Kidney (tissue), 14 donors: ENCODE measurements around the gene MMAB. TPM values are rescaled to one million over a fixed set of nuclear protein-coding genes. Genes with fewer than 3 reads are reported as not detected.

Experiments
- DNase-seq, 5 donors: peaks; one replicate each; pipeline ENCODE4 v3.0.0-alpha.2; 2013 to 2020
- FAIRE-seq: peaks from 2 replicates; lab custom pipeline; 2012; peaks lifted over from hg19 to GRCh38; lab: Jason Lieb, UNC
- H3K27ac ChIP-seq, 2 donors: one replicate each; pipeline ENCODE4 v1.7.0; 2013; ENCODE audit warnings: low read depth in 2 of 2, low read length in 2 of 2, inconsistent platforms in 1 of 2
- H3K27me3 ChIP-seq: one replicate; pipeline ENCODE4 v1.7.1; 2013; ENCODE audit warnings: low read length, inconsistent platforms; ENCODE audit not compliant: control insufficient read depth, insufficient read depth
- H3K36me3 ChIP-seq, 3 donors: one replicate each; pipeline versions ENCODE4 v1.7.0 to v1.7.1; 2013; ENCODE audit warnings: low read length in 3 of 3, control low read depth in 1 of 3, inconsistent platforms in 1 of 3; ENCODE audit not compliant: insufficient read depth in 3 of 3, control insufficient read depth in 2 of 3
- H3K4me1 ChIP-seq, 3 donors: one replicate each; pipeline versions ENCODE4 v1.7.0 to v1.7.1; 2013; ENCODE audit warnings: low read length in 3 of 3, inconsistent platforms in 1 of 3, low read depth in 1 of 3; ENCODE audit not compliant: control insufficient read depth in 2 of 3, insufficient read depth in 2 of 3
- H3K4me3 ChIP-seq, 3 donors: one replicate each; pipeline versions ENCODE4 v1.7.0 to v1.8.1; 2013; ENCODE audit warnings: low read length in 3 of 3, control low read depth in 1 of 3, inconsistent platforms in 1 of 3
- H3K9ac ChIP-seq, 3 donors: one replicate each; pipeline versions ENCODE4 v1.7.0 to v1.7.1; 2013; ENCODE audit warnings: low read length in 3 of 3, control low read depth in 1 of 3, inconsistent platforms in 1 of 3
- H3K9me3 ChIP-seq, 3 donors: one replicate each; pipeline versions ENCODE4 v1.7.0 to v1.7.1; 2013; ENCODE audit warnings: low read length in 3 of 3, control low read depth in 1 of 3, inconsistent platforms in 1 of 3; ENCODE audit not compliant: control insufficient read depth in 2 of 3, insufficient read depth in 1 of 3
- CTCF ChIP-seq: IDR thresholded peaks from 3 replicates; pipeline ENCODE4 v1.5.1; 2012; ENCODE audit warnings: mild to moderate bottlenecking, moderate library complexity, borderline replicate concordance; ENCODE audit not compliant: insufficient read depth; ENCODE audit errors: extremely low read depth
- intact Hi-C: fragments of 100-400 bp; cut with DNase I; formaldehyde crosslinking; loops from one replicate; pipeline ENCODE4 v1.11.1; 2022
- polyA plus RNA-seq: library from polyadenylated mRNA; stranded (reverse); fragments of 350-450 nt; fragmentation: Illumina TruSeq; extraction: RNeasy Lipid Tissue Mini Kit (QIAGEN cat#74804); gene quantifications from one replicate; pipeline ENCODE4 v1.2.3, GENCODE V29; 2014; ENCODE audit warnings: low read depth, low replicate concordance; ENCODE audit not compliant: insufficient read depth
- total RNA-seq: library from RNA; stranded (reverse); fragmentation: NEBNext Ultra II Directional; extraction: Animal tissue kit (Norgen Biotek cat#: 25700); gene quantifications from one replicate; pipeline ENCODE4 v1.2.1, GENCODE V29; 2021
- donor health status: control.
- donor health status: control.
- donor health status: control.
- donor health status: control.
- donor health status: control.
- donor health status: DM: yes; HTN: yes; CAD: no.
- donor health status: Normal renal cell carcinoma (clear cell type).

MMAB gene
- total and polyA plus RNA-seq, 2 donors from 2014 or later = 42.9 to 96.3 TPM

- no peak for TF ChIP-seq CTCF
- no peak overlapping the region for H3K27ac ChIP-seq
- H3K9me3 ChIP-seq = no peaks in the 10 kb centered on the region
- peaks cover 0 to 21% (median 15%) of the 10 kb centered on the region in 3 donors for H3K36me3 ChIP-seq
- DNase-seq (no peak), FAIRE-seq (no peak)
- H3K9ac ChIP-seq = peak overlapping the region in 1 of 3 donors; percentile 30
- intact Hi-C loops = no loop called here
- H3K27me3 ChIP-seq = no peaks in the 10 kb centered on the region
- peak overlapping the region; percentile 69 to 87 (median 82) for H3K4me3 ChIP-seq
- peaks cover 3 to 12% (median 8%) of the 10 kb centered on the region in 3 donors for H3K4me1 ChIP-seq
Observed at GRCh38 chr12:109572506-109572845, 828 bp downstream of the MMAB start.

GRCh38 chr12:109571773-109572505 lies 1.4 kb downstream of the MMAB start:
- FAIRE-seq = no peak
- no peak for DNase-seq
- H3K27me3 ChIP-seq = no peaks in the 10 kb centered on the region
- peak overlapping the region in 1 of 3 donors; percentile 69 for H3K4me3 ChIP-seq
- H3K4me1 ChIP-seq = peaks cover 3 to 12% (median 7%) of the 10 kb centered on the region in 3 donors
- intact Hi-C loops = no loop called here
- peak overlapping the region in 1 of 3 donors; percentile 30 for H3K9ac ChIP-seq
- no peak for TF ChIP-seq CTCF
- H3K27ac ChIP-seq = no peak overlapping the region
- H3K9me3 ChIP-seq = no peaks in the 10 kb centered on the region
- peaks cover 0 to 15% (median 12%) of the 10 kb centered on the region in 3 donors for H3K36me3 ChIP-seq

- H3K4me3 ChIP-seq = no peak overlapping the region
- H3K9ac ChIP-seq = no peak overlapping the region
- no peak overlapping the region for H3K27ac ChIP-seq
- intact Hi-C loops = no loop called here
- no peaks in the 10 kb centered on the region for H3K27me3 ChIP-seq
- TF ChIP-seq CTCF = no peak
- H3K4me1 ChIP-seq = peaks cover 0 to 5% (median 0%) of the 10 kb centered on the region in 3 donors
- DNase-seq (no peak), FAIRE-seq (no peak)
- no peaks in the 10 kb centered on the region for H3K9me3 ChIP-seq
- peaks cover 0 to 21% (median 13%) of the 10 kb centered on the region in 3 donors for H3K36me3 ChIP-seq
Observed at GRCh38 chr12:109568486-109568885, 4.8 kb downstream of the MMAB start.
